GM23338 (cell line): ENCODE measurements around the gene TRIM28. TPM values are rescaled to one million over a fixed set of nuclear protein-coding genes. Genes with fewer than 3 reads are reported as not detected.

ENCODE experiments used
- ATAC-seq: fragments of 200-7000 bp; cut with Tn5 transposase; 3 replicates; pipeline ENCODE4 v1.9.1; 2020
- DNase-seq: peaks from one replicate; pipeline ENCODE4 v3.0.0-alpha.2; 2015; ENCODE audit warnings: low spot score
- H2AFZ ChIP-seq: fragments of 200-600 bp; sonication (generic); 2 replicates; pipeline ENCODE4 v1.8.0; 2016; ENCODE audit warnings: antibody characterized with exemption, mild to moderate bottlenecking, moderate library complexity
- H3F3A ChIP-seq: fragments of 200-600 bp; sonication (generic); replicated peaks from 2 replicates; pipeline ENCODE4 v1.8.0; 2017; ENCODE audit warnings: antibody characterized with exemption, mixed run types, low read depth
- H3K27ac ChIP-seq: fragments of 200-600 bp; sonication (generic); 2 replicates; pipeline ENCODE4 v1.6.1; 2016; ENCODE audit warnings: low read depth
- H3K27me3 ChIP-seq: fragments of 200-600 bp; sonication (generic); 2 replicates; pipeline ENCODE4 v1.8.0; 2016; ENCODE audit warnings: mild to moderate bottlenecking, mixed run types, moderate library complexity; ENCODE audit not compliant: insufficient read depth
- H3K36me3 ChIP-seq: fragments of 200-600 bp; sonication (generic); 2 replicates; pipeline ENCODE4 v1.8.0; 2016; ENCODE audit warnings: mild to moderate bottlenecking; ENCODE audit not compliant: insufficient read depth
- H3K4me1 ChIP-seq: fragments of 200-600 bp; sonication (generic); 2 replicates; pipeline ENCODE4 v1.8.0; 2016; ENCODE audit warnings: mild to moderate bottlenecking, moderate library complexity; ENCODE audit not compliant: insufficient read depth
- H3K4me2 ChIP-seq: fragments of 200-600 bp; sonication (generic); 2 replicates; pipeline ENCODE4 v1.7.1; 2017; ENCODE audit warnings: mixed run types
- H3K4me3 ChIP-seq: fragments of 200-600 bp; sonication (generic); 2 replicates; pipeline ENCODE4 v1.6.1; 2016; ENCODE audit warnings: mixed run types
- H3K79me2 ChIP-seq: fragments of 200-600 bp; sonication (generic); replicated peaks from 2 replicates; pipeline ENCODE4 v1.8.0; 2017; ENCODE audit warnings: mild to moderate bottlenecking; ENCODE audit not compliant: insufficient read depth
- H3K9me2 ChIP-seq: fragments of 200-600 bp; sonication (generic); 2 replicates; pipeline ENCODE4 v1.8.0; 2017; ENCODE audit not compliant: insufficient read depth
- H4K20me1 ChIP-seq: fragments of 200-600 bp; sonication (generic); replicated peaks from 2 replicates; pipeline ENCODE4 v1.8.0; 2017; ENCODE audit warnings: mild to moderate bottlenecking; ENCODE audit not compliant: insufficient read depth
- H3K27ac Mint-ChIP-seq: 2 replicates; pipeline ENCODE4 v1.8.0; 2020; ENCODE audit warnings: inconsistent platforms, mild to moderate bottlenecking, moderate library complexity, mixed read lengths
- H3K27me3 Mint-ChIP-seq: 3 replicates; pipeline ENCODE4 v1.8.0; 2022; ENCODE audit warnings: low read depth, mild to moderate bottlenecking, moderate library complexity, mixed read lengths, inconsistent platforms; ENCODE audit not compliant: insufficient read depth, poor library complexity
- H3K36me3 Mint-ChIP-seq: 3 replicates; pipeline ENCODE4 v1.8.0; 2021; ENCODE audit warnings: low read depth, mild to moderate bottlenecking, inconsistent platforms, moderate library complexity, mixed read lengths
- H3K4me1 Mint-ChIP-seq: 3 replicates; pipeline ENCODE4 v1.8.0; 2020; ENCODE audit warnings: mild to moderate bottlenecking, inconsistent platforms, mixed read lengths
- H3K4me3 Mint-ChIP-seq: 3 replicates; pipeline ENCODE4 v1.8.0; 2021; ENCODE audit warnings: moderate library complexity, mild to moderate bottlenecking, inconsistent platforms, mixed read lengths
- H3K9me3 Mint-ChIP-seq: 3 replicates; pipeline ENCODE4 v1.8.0; 2020; ENCODE audit warnings: moderate library complexity, mild to moderate bottlenecking, inconsistent platforms, mixed read lengths
- CREB1 ChIP-seq: fragments of 250-450 bp; sonication (Bioruptor Pico); IDR thresholded peaks from 2 replicates; pipeline ENCODE4 v1.5.0; 2020; ENCODE audit warnings: low read depth, mild to moderate bottlenecking, moderate library complexity
- EZH2 ChIP-seq: fragments of 200-600 bp; sonication (generic); IDR thresholded peaks from one replicate; pipeline ENCODE4 v1.8.0; 2017; ENCODE audit warnings: antibody characterized with exemption, mild to moderate bottlenecking, low read depth; ENCODE audit not compliant: unreplicated experiment
- EZH2phosphoT487 ChIP-seq: fragments of 200-600 bp; sonication (generic); IDR thresholded peaks from one replicate; pipeline ENCODE4 v1.8.1; 2018; ENCODE audit warnings: antibody characterized with exemption; ENCODE audit not compliant: unreplicated experiment
- JUNB ChIP-seq: IDR thresholded peaks from one replicate; pipeline ENCODE4 v1.6.1; 2016; ENCODE audit warnings: antibody characterized with exemption; ENCODE audit not compliant: unreplicated experiment
- NANOG ChIP-seq: IDR thresholded peaks from 2 replicates; pipeline ENCODE4 v1.6.1; 2016; ENCODE audit warnings: antibody characterized with exemption, borderline replicate concordance
- POLR2AphosphoS5 ChIP-seq: IDR thresholded peaks from 2 replicates; pipeline ENCODE4 v1.6.1; 2016; ENCODE audit warnings: antibody characterized with exemption, low read depth
- STAT1 ChIP-seq: IDR thresholded peaks from one replicate; pipeline ENCODE4 v1.6.1; 2016; ENCODE audit warnings: antibody characterized with exemption; ENCODE audit not compliant: unreplicated experiment
- ZNF114 ChIP-seq: fragments of 250-450 bp; sonication (Bioruptor Pico); IDR thresholded peaks from 2 replicates; pipeline ENCODE4 v1.5.0; 2020; ENCODE audit warnings: mild to moderate bottlenecking, moderate library complexity
- ZNF331 ChIP-seq: fragments of 250-450 bp; sonication (Bioruptor Pico); IDR thresholded peaks from 2 replicates; pipeline ENCODE4 v1.5.0; 2020; ENCODE audit warnings: low read depth, mild to moderate bottlenecking, moderate library complexity
- polyA plus RNA-seq: library from polyadenylated mRNA; unstranded; fragments of >200 nt; fragmentation: Nextera tagmentation; extraction: Ambion mirVana; gene quantifications from 2 replicates; pipeline ENCODE4 v1.2.1, GENCODE V29; 2016
- total RNA-seq: library from RNA; depleted of rRNA; stranded (reverse); fragments of >200 nt; shearing (Covaris generic); gene quantifications from 2 replicates; pipeline ENCODE4 v1.2.3, GENCODE V29; 2014
- TF ChIP-seq, protein P1 (sequence below): IDR thresholded peaks from one replicate; pipeline ENCODE4 v1.6.1; 2018; ENCODE audit warnings: antibody characterized with exemption; ENCODE audit not compliant: unreplicated experiment
- TF ChIP-seq, protein P2 (sequence below): IDR thresholded peaks from 2 replicates; pipeline ENCODE4 v1.6.1; 2016; ENCODE audit warnings: antibody characterized with exemption
- TF ChIP-seq, protein P3 (sequence below), 2 experiments: fragments of 200-600 bp in 1 of 2; sonication (generic) in 1 of 2; conservative IDR thresholded peaks; 2 replicates each; pipeline versions ENCODE4 v1.5.1 to v1.6.1; 2016 to 2017; ENCODE audit warnings: antibody characterized with exemption in 2 of 2, low read depth in 2 of 2, mild to moderate bottlenecking in 2 of 2, moderate library complexity in 1 of 2
- TF ChIP-seq, protein P4 (sequence below): fragments of 250-450 bp; sonication (Bioruptor Pico); IDR thresholded peaks from 2 replicates; pipeline ENCODE4 v1.5.0; 2020; ENCODE audit warnings: mild to moderate bottlenecking, moderate library complexity

Gene TRIM28
- total and polyA plus RNA-seq, 2 experiments from 2014 or later = 920 to 1,430 TPM

DNA sequence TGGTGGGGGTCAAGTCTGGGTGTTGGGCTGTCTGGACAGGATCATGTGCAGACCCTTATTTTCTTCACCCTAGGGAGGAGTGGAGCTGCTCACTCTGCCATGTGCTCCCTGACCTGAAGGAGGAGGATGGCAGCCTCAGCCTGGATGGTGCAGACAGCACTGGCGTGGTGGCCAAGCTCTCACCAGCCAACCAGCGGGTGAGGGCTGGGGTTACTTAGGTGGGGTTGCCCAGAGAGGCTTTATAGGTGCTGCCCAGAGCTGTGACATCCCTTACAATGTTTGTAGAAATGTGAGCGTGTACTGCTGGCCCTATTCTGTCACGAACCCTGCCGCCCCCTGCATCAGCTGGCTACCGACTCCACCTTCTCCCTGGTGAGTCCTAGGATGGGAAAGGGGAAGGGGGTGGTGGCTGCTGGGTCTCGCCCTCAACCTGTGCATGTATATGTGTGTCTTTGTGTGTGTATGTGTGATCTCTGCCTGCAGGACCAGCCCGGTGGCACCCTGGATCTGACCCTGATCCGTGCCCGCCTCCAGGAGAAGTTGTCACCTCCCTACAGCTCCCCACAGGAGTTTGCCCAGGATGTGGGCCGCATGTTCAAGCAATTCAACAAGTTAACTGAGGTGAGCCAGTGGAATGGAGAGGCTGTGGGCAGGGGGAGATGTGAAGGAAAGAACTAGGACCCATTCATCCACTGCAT, 5.9 kb downstream of the TRIM28 start:
- Histone ChIP-seq H2AFZ (no peak overlapping the region), H3K79me2 (peaks cover 36% of the 10 kb centered on the region), H3K27me3 (no peaks in the 10 kb centered on the region), H4K20me1 (peaks cover 44% of the 10 kb centered on the region), H3K9me2 (no peaks in the 10 kb centered on the region), H3F3A (peaks cover 91% of the 10 kb centered on the region), H3K27ac (no peak overlapping the region), H3K36me3 (peaks cover 51% of the 10 kb centered on the region), H3K4me2 (no peak overlapping the region), H3K4me3 (no peak overlapping the region), H3K4me1 (peaks cover 19% of the 10 kb centered on the region; the same call in 1 of the 2 replicates)
- H3K4me1 Mint-ChIP-seq = peaks cover 33% of the 10 kb centered on the region
- no peak overlapping the region for H3K27ac Mint-ChIP-seq
- H3K27me3 Mint-ChIP-seq = peaks cover 33% of the 10 kb centered on the region
- peaks cover 90% of the 10 kb centered on the region for H3K36me3 Mint-ChIP-seq
- no peak for TF ChIP-seq JUNB
- TF ChIP-seq, protein P1, sequence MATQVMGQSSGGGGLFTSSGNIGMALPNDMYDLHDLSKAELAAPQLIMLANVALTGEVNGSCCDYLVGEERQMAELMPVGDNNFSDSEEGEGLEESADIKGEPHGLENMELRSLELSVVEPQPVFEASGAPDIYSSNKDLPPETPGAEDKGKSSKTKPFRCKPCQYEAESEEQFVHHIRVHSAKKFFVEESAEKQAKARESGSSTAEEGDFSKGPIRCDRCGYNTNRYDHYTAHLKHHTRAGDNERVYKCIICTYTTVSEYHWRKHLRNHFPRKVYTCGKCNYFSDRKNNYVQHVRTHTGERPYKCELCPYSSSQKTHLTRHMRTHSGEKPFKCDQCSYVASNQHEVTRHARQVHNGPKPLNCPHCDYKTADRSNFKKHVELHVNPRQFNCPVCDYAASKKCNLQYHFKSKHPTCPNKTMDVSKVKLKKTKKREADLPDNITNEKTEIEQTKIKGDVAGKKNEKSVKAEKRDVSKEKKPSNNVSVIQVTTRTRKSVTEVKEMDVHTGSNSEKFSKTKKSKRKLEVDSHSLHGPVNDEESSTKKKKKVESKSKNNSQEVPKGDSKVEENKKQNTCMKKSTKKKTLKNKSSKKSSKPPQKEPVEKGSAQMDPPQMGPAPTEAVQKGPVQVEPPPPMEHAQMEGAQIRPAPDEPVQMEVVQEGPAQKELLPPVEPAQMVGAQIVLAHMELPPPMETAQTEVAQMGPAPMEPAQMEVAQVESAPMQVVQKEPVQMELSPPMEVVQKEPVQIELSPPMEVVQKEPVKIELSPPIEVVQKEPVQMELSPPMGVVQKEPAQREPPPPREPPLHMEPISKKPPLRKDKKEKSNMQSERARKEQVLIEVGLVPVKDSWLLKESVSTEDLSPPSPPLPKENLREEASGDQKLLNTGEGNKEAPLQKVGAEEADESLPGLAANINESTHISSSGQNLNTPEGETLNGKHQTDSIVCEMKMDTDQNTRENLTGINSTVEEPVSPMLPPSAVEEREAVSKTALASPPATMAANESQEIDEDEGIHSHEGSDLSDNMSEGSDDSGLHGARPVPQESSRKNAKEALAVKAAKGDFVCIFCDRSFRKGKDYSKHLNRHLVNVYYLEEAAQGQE = no peak
- TF ChIP-seq, protein P2, sequence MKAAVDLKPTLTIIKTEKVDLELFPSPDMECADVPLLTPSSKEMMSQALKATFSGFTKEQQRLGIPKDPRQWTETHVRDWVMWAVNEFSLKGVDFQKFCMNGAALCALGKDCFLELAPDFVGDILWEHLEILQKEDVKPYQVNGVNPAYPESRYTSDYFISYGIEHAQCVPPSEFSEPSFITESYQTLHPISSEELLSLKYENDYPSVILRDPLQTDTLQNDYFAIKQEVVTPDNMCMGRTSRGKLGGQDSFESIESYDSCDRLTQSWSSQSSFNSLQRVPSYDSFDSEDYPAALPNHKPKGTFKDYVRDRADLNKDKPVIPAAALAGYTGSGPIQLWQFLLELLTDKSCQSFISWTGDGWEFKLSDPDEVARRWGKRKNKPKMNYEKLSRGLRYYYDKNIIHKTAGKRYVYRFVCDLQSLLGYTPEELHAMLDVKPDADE = no peak
- no peak for TF ChIP-seq ZNF331 (CRISPR knock-in tag)
- TF ChIP-seq STAT1 = no peak
- TF ChIP-seq, protein P3, sequence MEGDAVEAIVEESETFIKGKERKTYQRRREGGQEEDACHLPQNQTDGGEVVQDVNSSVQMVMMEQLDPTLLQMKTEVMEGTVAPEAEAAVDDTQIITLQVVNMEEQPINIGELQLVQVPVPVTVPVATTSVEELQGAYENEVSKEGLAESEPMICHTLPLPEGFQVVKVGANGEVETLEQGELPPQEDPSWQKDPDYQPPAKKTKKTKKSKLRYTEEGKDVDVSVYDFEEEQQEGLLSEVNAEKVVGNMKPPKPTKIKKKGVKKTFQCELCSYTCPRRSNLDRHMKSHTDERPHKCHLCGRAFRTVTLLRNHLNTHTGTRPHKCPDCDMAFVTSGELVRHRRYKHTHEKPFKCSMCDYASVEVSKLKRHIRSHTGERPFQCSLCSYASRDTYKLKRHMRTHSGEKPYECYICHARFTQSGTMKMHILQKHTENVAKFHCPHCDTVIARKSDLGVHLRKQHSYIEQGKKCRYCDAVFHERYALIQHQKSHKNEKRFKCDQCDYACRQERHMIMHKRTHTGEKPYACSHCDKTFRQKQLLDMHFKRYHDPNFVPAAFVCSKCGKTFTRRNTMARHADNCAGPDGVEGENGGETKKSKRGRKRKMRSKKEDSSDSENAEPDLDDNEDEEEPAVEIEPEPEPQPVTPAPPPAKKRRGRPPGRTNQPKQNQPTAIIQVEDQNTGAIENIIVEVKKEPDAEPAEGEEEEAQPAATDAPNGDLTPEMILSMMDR (conservative IDR thresholded peaks at IDR 0.05; ENCODE audit: low read depth in 2 of 2) = no peak
- TF ChIP-seq ZNF114 = no peak
- no peak for TF ChIP-seq NANOG
- no peak for TF ChIP-seq CREB1 (CRISPR knock-in tag)
- TF ChIP-seq EZH2phosphoT487 = no peak
- TF ChIP-seq, protein P4, sequence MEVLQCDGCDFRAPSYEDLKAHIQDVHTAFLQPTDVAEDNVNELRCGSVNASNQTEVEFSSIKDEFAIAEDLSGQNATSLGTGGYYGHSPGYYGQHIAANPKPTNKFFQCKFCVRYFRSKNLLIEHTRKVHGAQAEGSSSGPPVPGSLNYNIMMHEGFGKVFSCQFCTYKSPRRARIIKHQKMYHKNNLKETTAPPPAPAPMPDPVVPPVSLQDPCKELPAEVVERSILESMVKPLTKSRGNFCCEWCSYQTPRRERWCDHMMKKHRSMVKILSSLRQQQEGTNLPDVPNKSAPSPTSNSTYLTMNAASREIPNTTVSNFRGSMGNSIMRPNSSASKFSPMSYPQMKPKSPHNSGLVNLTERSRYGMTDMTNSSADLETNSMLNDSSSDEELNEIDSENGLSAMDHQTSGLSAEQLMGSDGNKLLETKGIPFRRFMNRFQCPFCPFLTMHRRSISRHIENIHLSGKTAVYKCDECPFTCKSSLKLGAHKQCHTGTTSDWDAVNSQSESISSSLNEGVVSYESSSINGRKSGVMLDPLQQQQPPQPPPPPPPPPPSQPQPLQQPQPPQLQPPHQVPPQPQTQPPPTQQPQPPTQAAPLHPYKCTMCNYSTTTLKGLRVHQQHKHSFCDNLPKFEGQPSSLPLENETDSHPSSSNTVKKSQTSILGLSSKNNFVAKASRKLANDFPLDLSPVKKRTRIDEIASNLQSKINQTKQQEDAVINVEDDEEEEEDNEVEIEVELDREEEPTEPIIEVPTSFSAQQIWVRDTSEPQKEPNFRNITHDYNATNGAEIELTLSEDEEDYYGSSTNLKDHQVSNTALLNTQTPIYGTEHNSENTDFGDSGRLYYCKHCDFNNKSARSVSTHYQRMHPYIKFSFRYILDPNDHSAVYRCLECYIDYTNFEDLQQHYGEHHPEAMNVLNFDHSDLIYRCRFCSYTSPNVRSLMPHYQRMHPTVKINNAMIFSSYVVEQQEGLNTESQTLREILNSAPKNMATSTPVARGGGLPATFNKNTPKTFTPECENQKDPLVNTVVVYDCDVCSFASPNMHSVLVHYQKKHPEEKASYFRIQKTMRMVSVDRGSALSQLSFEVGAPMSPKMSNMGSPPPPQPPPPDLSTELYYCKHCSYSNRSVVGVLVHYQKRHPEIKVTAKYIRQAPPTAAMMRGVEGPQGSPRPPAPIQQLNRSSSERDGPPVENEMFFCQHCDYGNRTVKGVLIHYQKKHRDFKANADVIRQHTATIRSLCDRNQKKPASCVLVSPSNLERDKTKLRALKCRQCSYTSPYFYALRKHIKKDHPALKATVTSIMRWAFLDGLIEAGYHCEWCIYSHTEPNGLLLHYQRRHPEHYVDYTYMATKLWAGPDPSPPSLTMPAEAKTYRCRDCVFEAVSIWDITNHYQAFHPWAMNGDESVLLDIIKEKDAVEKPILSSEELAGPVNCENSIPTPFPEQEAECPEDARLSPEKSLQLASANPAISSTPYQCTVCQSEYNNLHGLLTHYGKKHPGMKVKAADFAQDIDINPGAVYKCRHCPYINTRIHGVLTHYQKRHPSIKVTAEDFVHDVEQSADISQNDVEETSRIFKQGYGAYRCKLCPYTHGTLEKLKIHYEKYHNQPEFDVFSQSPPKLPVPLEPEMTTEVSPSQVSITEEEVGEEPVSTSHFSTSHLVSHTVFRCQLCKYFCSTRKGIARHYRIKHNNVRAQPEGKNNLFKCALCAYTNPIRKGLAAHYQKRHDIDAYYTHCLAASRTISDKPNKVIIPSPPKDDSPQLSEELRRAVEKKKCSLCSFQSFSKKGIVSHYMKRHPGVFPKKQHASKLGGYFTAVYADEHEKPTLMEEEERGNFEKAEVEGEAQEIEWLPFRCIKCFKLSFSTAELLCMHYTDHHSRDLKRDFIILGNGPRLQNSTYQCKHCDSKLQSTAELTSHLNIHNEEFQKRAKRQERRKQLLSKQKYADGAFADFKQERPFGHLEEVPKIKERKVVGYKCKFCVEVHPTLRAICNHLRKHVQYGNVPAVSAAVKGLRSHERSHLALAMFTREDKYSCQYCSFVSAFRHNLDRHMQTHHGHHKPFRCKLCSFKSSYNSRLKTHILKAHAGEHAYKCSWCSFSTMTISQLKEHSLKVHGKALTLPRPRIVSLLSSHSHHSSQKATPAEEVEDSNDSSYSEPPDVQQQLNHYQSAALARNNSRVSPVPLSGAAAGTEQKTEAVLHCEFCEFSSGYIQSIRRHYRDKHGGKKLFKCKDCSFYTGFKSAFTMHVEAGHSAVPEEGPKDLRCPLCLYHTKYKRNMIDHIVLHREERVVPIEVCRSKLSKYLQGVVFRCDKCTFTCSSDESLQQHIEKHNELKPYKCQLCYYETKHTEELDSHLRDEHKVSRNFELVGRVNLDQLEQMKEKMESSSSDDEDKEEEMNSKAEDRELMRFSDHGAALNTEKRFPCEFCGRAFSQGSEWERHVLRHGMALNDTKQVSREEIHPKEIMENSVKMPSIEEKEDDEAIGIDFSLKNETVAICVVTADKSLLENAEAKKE (CRISPR knock-in tag) = no peak
- TF ChIP-seq EZH2 = no peak
- no peak for TF ChIP-seq POLR2AphosphoS5
- DNase-seq (no peak), ATAC-seq (no peak)
- peaks cover 9% of the 10 kb centered on the region; the same call in 2 of the 3 replicates for H3K9me3 Mint-ChIP-seq
- peak overlapping the region; percentile 30; the same call in 1 of the 3 replicates for H3K4me3 Mint-ChIP-seq
